Progenitor cell of endocrine pancreas (in vitro differentiated cells): Measurements from ENCODE around the gene FOCAD. TPM values are rescaled to one million over a fixed set of nuclear protein-coding genes. Genes with fewer than 3 reads are reported as not detected.

Experiments
- DNase-seq: peaks from one replicate; pipeline ENCODE4 v3.0.0; 2021; ENCODE audit warnings: low spot score; ENCODE audit not compliant: unreplicated experiment
- H3K27ac Mint-ChIP-seq: 2 replicates; pipeline ENCODE4 v1.8.0; 2021; ENCODE audit warnings: mild to moderate bottlenecking, moderate library complexity, mixed read lengths
- H3K27me3 Mint-ChIP-seq: 2 replicates; pipeline ENCODE4 v1.8.0; 2021; ENCODE audit warnings: mixed read lengths
- H3K36me3 Mint-ChIP-seq: 2 replicates; pipeline ENCODE4 v1.8.0; 2022; ENCODE audit warnings: mixed read lengths; ENCODE audit not compliant: insufficient read depth
- H3K4me1 Mint-ChIP-seq: 2 replicates; pipeline ENCODE4 v1.8.0; 2021; ENCODE audit warnings: low read depth, mixed read lengths
- H3K4me3 Mint-ChIP-seq: 2 replicates; pipeline ENCODE4 v1.8.0; 2021; ENCODE audit warnings: low read depth, mild to moderate bottlenecking, moderate library complexity, mixed read lengths
- H3K9me3 Mint-ChIP-seq: 2 replicates; pipeline ENCODE4 v1.8.0; 2021; ENCODE audit warnings: low read depth, mixed read lengths
- CTCF ChIP-seq: fragments of 200-600 bp; sonication (generic); IDR thresholded peaks from one replicate; pipeline ENCODE4 v1.5.0; 2021; ENCODE audit warnings: antibody characterized with exemption, mild to moderate bottlenecking; ENCODE audit not compliant: unreplicated experiment
- total RNA-seq: library from RNA; stranded (reverse); gene quantifications from 2 replicates; pipeline ENCODE4 v1.2.1, GENCODE V29; 2021

FOCAD gene
- total RNA-seq, 1 donor from 2014 or later, result 68.2 TPM

- H3K9me3 Mint-ChIP-seq, result no peaks in the 10 kb centered on the region
- H3K4me3 Mint-ChIP-seq, result no peak overlapping the region
- peaks cover 4% of the 10 kb centered on the region for H3K4me1 Mint-ChIP-seq
- no peak overlapping the region for H3K27ac Mint-ChIP-seq
- peaks cover 18% of the 10 kb centered on the region for H3K36me3 Mint-ChIP-seq
- DNase-seq, result no peak
- no peak for TF ChIP-seq CTCF
- no peaks in the 10 kb centered on the region for H3K27me3 Mint-ChIP-seq
Measured at GRCh38 chr9:20832775-20833174, 148.7 kb downstream of the FOCAD start.

- DNase-seq, result no peak
- H3K27ac Mint-ChIP-seq, result no peak overlapping the region
- H3K36me3 Mint-ChIP-seq, result peaks cover 16% of the 10 kb centered on the region
- no peaks in the 10 kb centered on the region for H3K27me3 Mint-ChIP-seq
- H3K4me3 Mint-ChIP-seq, result no peak overlapping the region
- H3K9me3 Mint-ChIP-seq, result peaks cover 6% of the 10 kb centered on the region
- TF ChIP-seq CTCF, result no peak
- peaks cover 4% of the 10 kb centered on the region for H3K4me1 Mint-ChIP-seq
Measured at GRCh38 chr9:20835377-20836286, 151.6 kb downstream of the FOCAD start.

GRCh38 chr9:20837166-20837565 is 153.1 kb downstream of the FOCAD start:
- Mint-ChIP-seq H3K27ac (no peak overlapping the region), H3K4me3 (no peak overlapping the region)
- no peak for TF ChIP-seq CTCF

GRCh38 chr9:20838218-20838617 is 154.2 kb downstream of the FOCAD start:
- Mint-ChIP-seq H3K27me3 (no peaks in the 10 kb centered on the region), H3K4me1 (peaks cover 4% of the 10 kb centered on the region), H3K9me3 (peaks cover 17% of the 10 kb centered on the region), H3K4me3 (no peak overlapping the region), H3K27ac (no peak overlapping the region), H3K36me3 (peaks cover 28% of the 10 kb centered on the region)
- DNase-seq, result no peak
- TF ChIP-seq CTCF, result no peak

More at GRCh38 chr9:20837166-20837565, 153.1 kb downstream of the FOCAD start:
- H3K27me3 Mint-ChIP-seq, result no peaks in the 10 kb centered on the region
- no peak for DNase-seq
- H3K4me1 Mint-ChIP-seq, result peaks cover 4% of the 10 kb centered on the region
- peaks cover 27% of the 10 kb centered on the region for H3K36me3 Mint-ChIP-seq
- H3K9me3 Mint-ChIP-seq, result peaks cover 17% of the 10 kb centered on the region

GRCh38 chr9:20844916-20845315 is 160.9 kb downstream of the FOCAD start:
- Mint-ChIP-seq H3K9me3 (peaks cover 14% of the 10 kb centered on the region), H3K27me3 (no peaks in the 10 kb centered on the region), H3K36me3 (peaks cover 18% of the 10 kb centered on the region), H3K4me1 (no peaks in the 10 kb centered on the region), H3K4me3 (no peak overlapping the region), H3K27ac (no peak overlapping the region)
- TF ChIP-seq CTCF, result no peak
- no peak for DNase-seq
